ENCODE measurements around the gene SEMA6A. TPM values are rescaled to one million over a fixed set of nuclear protein-coding genes. Genes with fewer than 3 reads are reported as not detected.

SEMA6A gene
- total RNA-seq, 4 donors from 2014 or later: 12.6 to 41.6 (median 15.7) TPM

DNA sequence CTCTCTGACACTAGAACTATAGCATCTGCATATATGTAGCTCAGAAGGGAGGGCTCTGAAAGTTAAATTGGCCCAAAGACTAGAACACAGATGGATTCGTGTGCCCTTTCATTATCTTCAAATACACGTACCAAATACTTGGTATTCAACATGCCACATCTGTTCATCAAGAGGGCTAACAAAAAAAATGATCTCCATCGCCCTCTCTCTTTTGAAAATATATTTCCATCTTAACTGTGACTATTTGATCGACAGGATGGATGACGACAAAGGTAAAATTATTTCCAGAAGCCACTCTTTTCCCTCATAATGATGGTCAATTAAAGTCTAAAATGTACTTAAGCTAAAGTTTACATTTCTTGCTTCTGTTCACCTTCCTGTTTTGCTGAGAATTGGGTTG is 77.0 kb downstream of the SEMA6A start:
- no peak for TF ChIP-seq CTCF (IDR thresholded peaks at IDR 0.05; ENCODE audit: low read depth)

- TF ChIP-seq CTCF (IDR thresholded peaks at IDR 0.05; ENCODE audit: low read depth): no peak
These were observed 78.8 kb downstream of the SEMA6A start for GRCh38 chr5:116495786-116496357.

GRCh38 chr5:116494784-116495450 is 79.7 kb downstream of the SEMA6A start:
- TF ChIP-seq CTCF (IDR thresholded peaks at IDR 0.05; ENCODE audit: low read depth): no peak

- no peak for TF ChIP-seq CTCF (IDR thresholded peaks at IDR 0.05; ENCODE audit: low read depth)
These were observed 81.8 kb downstream of the SEMA6A start for GRCh38 chr5:116492776-116493175.

DNA sequence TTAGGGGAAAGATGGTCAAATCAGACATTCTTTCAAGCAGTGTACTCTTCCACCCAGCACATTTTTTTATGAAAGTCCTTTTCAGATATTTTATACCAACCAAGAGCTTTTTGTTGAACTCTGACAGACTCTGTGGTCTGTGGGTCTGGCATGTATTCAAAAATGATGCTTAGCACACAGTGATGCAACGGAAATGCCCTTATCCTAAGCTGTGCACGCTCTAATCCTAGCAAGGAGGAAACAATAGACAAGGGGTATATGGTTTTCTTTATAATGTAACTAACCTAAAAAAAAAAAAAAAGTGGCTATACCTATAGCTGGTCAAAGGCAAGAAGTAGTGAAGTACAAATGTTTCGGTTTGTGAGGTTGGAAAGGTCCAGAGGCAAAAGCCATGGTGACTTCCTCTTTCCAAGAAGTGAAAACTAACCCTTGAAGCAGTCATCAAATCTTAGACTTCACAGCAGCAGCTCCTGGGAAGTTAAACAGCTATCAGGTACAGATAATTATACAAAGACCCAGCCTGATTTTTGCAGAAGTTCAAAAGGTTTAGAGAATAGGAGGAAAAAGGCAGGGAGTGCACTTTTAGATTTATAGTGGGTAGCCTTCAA is 82.5 kb downstream of the SEMA6A start:
- TF ChIP-seq CTCF (IDR thresholded peaks at IDR 0.05; ENCODE audit: low read depth): no peak

- TF ChIP-seq CTCF (IDR thresholded peaks at IDR 0.05; ENCODE audit: low read depth): no peak
These were observed 86.1 kb downstream of the SEMA6A start for GRCh38 chr5:116488356-116489041.

DNA sequence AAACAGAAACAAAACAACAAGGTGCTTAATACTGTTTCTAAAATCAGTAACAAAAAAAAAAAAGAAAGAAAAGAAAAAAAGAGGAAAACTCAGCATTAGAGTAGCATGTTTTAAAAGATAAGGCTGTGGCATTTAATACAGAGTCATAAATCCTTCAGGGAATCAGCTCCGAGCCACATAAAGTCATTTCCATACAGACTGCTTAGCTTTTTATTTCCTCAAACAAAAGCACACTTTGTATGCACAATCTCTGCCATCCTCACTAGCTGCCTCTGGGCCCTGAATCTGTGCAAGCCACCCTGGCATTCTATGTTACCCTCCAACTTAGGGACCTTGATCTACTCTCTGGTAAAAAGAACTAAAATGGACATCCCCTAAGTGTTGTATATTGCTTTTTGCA is 87.6 kb downstream of the SEMA6A start:
- no peak for TF ChIP-seq CTCF (IDR thresholded peaks at IDR 0.05; ENCODE audit: low read depth)

Data from subcutaneous adipose tissue (tissue), 4 donors.